Naive B cell (primary cell): ENCODE data around the gene TM7SF2. TPM values are rescaled to one million over a fixed set of nuclear protein-coding genes. Genes with fewer than 3 reads are reported as not detected.
A peak's percentile ranks its signal among the peaks of the same experiment; 100 is the strongest.

Source experiments
- ATAC-seq, 2 donors: fragments of 150-1000 bp; cut with Tn5 transposase; 2 replicates each; pipeline ENCODE4 v1.10.0; 2021; ENCODE audit warnings: low read depth in 2 of 2, mild to moderate bottlenecking in 2 of 2, moderate library complexity in 2 of 2
- DNase-seq: peaks from one replicate; pipeline ENCODE4 v3.0.0; 2022
- H3K27ac Mint-ChIP-seq, 6 donors: one replicate each; pipeline ENCODE4 v1.8.0; 2020 to 2022; ENCODE audit warnings: mild to moderate bottlenecking in 6 of 6, mixed read lengths in 6 of 6, moderate library complexity in 5 of 6, inconsistent platforms in 2 of 6
- H3K27me3 Mint-ChIP-seq, 3 donors: one replicate each; pipeline ENCODE4 v1.8.0; 2021 to 2022; ENCODE audit warnings: mixed read lengths in 3 of 3, mild to moderate bottlenecking in 1 of 3
- H3K36me3 Mint-ChIP-seq, 2 donors: one replicate each; pipeline ENCODE4 v1.8.0; 2020 to 2022; ENCODE audit warnings: mixed read lengths in 2 of 2, inconsistent platforms in 1 of 2, mild to moderate bottlenecking in 1 of 2
- H3K4me1 Mint-ChIP-seq, 3 donors: one replicate each; pipeline ENCODE4 v1.8.0; 2020 to 2022; ENCODE audit warnings: mixed read lengths in 3 of 3, inconsistent platforms in 1 of 3, mild to moderate bottlenecking in 1 of 3, moderate library complexity in 1 of 3
- H3K4me3 Mint-ChIP-seq, 8 donors: one replicate each; pipeline ENCODE4 v1.8.0; 2020 to 2022; ENCODE audit warnings: mild to moderate bottlenecking in 8 of 8, mixed read lengths in 8 of 8, moderate library complexity in 8 of 8, inconsistent platforms in 2 of 8
- H3K9me3 Mint-ChIP-seq, 7 donors: one replicate each; pipeline ENCODE4 v1.8.0; 2020 to 2022; ENCODE audit warnings: mixed read lengths in 7 of 7, mild to moderate bottlenecking in 5 of 7, inconsistent platforms in 2 of 7, moderate library complexity in 1 of 7
- polyA plus RNA-seq, 6 donors: library from polyadenylated mRNA; unstranded; fragments of 300-500 nt; fragmentation: Illumina TruSeq; gene quantifications; one replicate each; pipeline ENCODE4 v1.2.3, GENCODE V29; 2021; ENCODE audit warnings: low read depth in 6 of 6

Gene TM7SF2
- polyA plus RNA-seq, 6 donors from 2014 or later: 11.6 to 18.4 (median 15.0) TPM

GRCh38 chr11:65083134-65083833, 28.4 kb upstream of the TM7SF2 start:
- DNase-seq: no peak
- peaks cover 0 to 10% of the 10 kb centered on the region in 2 donors for H3K36me3 Mint-ChIP-seq
- H3K27me3 Mint-ChIP-seq: no peaks in the 10 kb centered on the region
- no peaks in the 10 kb centered on the region for H3K9me3 Mint-ChIP-seq
- peaks cover 33 to 40% (median 37%) of the 10 kb centered on the region in 3 donors for H3K4me1 Mint-ChIP-seq
- peak overlapping the region; percentile 94 to 99 (median 96) for H3K4me3 Mint-ChIP-seq
- no peak for ATAC-seq
- peak overlapping the region; percentile 94 to 99 (median 98) for H3K27ac Mint-ChIP-seq

GRCh38 chr11:65083834-65084597, 27.7 kb upstream of the TM7SF2 start, which contains the start of the genes CDCA5 and ZFPL1:
Gene CDCA5, minus strand, starts transcription at chr11:65084040. Its CDS starts 62 bp downstream, at chr11:65083978.
Gene ZFPL1, plus strand, starts transcription at chr11:65084222. Its CDS starts 477 bp downstream, at chr11:65084699.
- H3K36me3 Mint-ChIP-seq: peaks cover 6 to 17% of the 10 kb centered on the region in 2 donors

DNA sequence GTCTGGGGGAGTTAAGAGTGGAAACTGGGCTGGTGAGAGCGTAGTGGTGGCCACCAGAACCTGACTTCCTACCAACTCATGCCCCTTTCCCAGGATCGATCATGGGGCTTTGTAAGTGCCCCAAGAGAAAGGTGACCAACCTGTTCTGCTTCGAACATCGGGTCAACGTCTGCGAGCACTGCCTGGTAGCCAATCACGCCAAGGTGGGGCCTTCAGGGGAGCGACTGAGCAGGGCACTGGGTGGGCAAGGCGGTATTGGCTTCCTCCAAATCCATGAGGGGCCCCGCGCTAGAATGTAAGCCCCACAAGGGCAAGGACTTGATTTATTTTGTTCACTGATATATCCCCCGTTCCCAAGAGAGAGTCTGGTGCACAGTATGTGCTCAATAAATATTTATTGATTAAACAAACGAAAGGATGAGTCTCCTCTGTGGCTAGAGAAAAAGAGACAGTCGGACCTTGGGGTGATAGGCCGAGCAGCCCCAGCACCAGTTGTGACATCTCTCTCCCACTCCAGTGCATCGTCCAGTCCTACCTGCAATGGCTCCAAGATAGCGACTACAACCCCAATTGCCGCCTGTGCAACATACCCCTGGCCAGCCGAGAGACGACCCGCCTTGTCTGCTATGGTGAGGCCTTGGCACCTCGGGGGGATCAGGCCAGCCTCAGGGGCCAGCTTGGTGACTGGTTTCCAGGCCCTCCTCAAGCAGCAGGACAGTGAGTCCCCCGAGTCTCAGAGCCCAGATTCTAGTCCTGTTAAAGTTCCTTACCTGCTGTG, 26.9 kb upstream of the TM7SF2 start:
- H3K4me3 Mint-ChIP-seq: peak overlapping the region; percentile 94 to 99 (median 96)
- peak; percentile 9 to 10 for ATAC-seq
- peaks cover 10 to 19% of the 10 kb centered on the region in 2 donors for H3K36me3 Mint-ChIP-seq
- H3K27me3 Mint-ChIP-seq: no peaks in the 10 kb centered on the region
- no peaks in the 10 kb centered on the region for H3K9me3 Mint-ChIP-seq
- peak overlapping the region; percentile 94 to 99 (median 98) for H3K27ac Mint-ChIP-seq
- DNase-seq: no peak
- peaks cover 34 to 42% (median 35%) of the 10 kb centered on the region in 3 donors for H3K4me1 Mint-ChIP-seq

More at GRCh38 chr11:65083834-65084597, 27.7 kb upstream of the TM7SF2 start, which contains the start of the genes CDCA5 and ZFPL1:
- ATAC-seq (peak; percentile 94 to 95), DNase-seq (peak; percentile 96)
- Mint-ChIP-seq H3K4me3 (peak within 1 kb of the TSS; percentile 94 to 99 (median 96)), H3K27me3 (no peaks in the 10 kb centered on the region), H3K27ac (peak within 1 kb of the TSS; percentile 94 to 99 (median 98)), H3K4me1 (peaks cover 34 to 42% (median 35%) of the 10 kb centered on the region in 3 donors), H3K9me3 (no peaks in the 10 kb centered on the region)

GRCh38 chr11:65085446-65085845, 26.2 kb upstream of the TM7SF2 start:
- DNase-seq (no peak), ATAC-seq (no peak)
- H3K4me1 Mint-ChIP-seq: peaks cover 34 to 42% (median 35%) of the 10 kb centered on the region in 3 donors
- H3K27me3 Mint-ChIP-seq: no peaks in the 10 kb centered on the region
- H3K27ac Mint-ChIP-seq: peak overlapping the region in 5 of 6 donors; percentile 4 to 99 (median 69)
- peak overlapping the region; percentile 94 to 99 (median 96) for H3K4me3 Mint-ChIP-seq
- H3K9me3 Mint-ChIP-seq: no peaks in the 10 kb centered on the region
- H3K36me3 Mint-ChIP-seq: peaks cover 10 to 19% of the 10 kb centered on the region in 2 donors

DNA sequence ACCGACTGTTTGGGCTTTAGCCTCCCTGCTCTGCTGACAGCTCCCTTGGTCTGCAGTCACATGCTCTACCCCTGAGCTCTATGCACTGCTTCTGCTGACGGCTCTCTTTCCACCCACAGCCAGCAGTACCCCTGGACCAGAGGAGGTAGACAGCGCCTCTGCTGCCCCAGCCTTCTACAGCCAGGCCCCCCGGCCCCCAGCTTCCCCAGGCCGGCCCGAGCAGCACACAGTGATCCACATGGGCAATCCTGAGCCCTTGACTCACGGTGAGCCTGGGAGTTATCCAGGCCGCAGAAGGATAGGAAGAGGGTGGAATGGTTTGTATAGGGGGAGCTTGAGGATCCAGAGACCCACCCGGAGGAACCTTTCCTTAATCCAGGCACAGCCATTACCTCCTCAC, 24.9 kb upstream of the TM7SF2 start:
- DNase-seq: no peak
- peaks cover 10 to 19% of the 10 kb centered on the region in 2 donors for H3K36me3 Mint-ChIP-seq
- H3K4me1 Mint-ChIP-seq: peaks cover 28 to 38% (median 34%) of the 10 kb centered on the region in 3 donors
- ATAC-seq: no peak
- peak overlapping the region in 2 of 8 donors; percentile 36 to 73 for H3K4me3 Mint-ChIP-seq
- no peaks in the 10 kb centered on the region for H3K9me3 Mint-ChIP-seq
- peak overlapping the region in 1 of 6 donors; percentile 85 for H3K27ac Mint-ChIP-seq
- no peaks in the 10 kb centered on the region for H3K27me3 Mint-ChIP-seq

DNA sequence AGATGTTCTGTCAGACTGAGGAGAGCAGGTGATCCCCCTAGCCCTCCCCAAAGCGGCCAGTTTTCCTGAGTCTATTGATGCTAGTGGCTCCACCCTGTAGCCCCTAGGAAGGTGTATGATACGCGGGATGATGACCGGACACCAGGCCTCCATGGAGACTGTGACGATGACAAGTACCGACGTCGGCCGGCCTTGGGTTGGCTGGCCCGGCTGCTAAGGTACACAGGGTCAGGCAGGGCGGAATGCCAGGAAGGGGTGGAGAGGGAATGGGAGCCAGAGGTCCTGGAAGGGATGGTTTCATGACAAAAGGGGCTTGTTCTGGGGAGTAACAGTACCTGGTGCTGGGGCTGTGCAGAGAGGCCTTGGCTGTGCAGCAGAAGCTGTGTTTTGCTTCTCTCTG, 24.5 kb upstream of the TM7SF2 start:
- ATAC-seq (no peak), DNase-seq (no peak)
- Mint-ChIP-seq H3K4me3 (peak overlapping the region in 1 of 8 donors; percentile 36), H3K9me3 (no peaks in the 10 kb centered on the region), H3K27me3 (no peaks in the 10 kb centered on the region), H3K4me1 (peaks cover 28 to 38% (median 34%) of the 10 kb centered on the region in 3 donors), H3K27ac (peak overlapping the region in 1 of 6 donors; percentile 85), H3K36me3 (peaks cover 10 to 19% of the 10 kb centered on the region in 2 donors)

DNA sequence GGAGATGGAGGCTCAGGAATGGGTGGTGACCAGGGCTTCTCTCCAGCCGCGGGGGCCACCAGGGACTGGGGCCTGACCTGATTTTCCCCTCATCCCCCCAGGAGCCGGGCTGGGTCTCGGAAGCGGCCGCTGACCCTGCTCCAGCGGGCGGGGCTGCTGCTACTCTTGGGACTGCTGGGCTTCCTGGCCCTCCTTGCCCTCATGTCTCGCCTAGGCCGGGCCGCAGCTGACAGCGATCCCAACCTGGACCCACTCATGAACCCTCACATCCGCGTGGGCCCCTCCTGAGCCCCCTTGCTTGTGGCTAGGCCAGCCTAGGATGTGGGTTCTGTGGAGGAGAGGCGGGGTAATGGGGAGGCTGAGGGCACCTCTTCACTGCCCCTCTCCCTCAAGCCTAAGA, 23.8 kb upstream of the TM7SF2 start:
- Mint-ChIP-seq H3K9me3 (no peaks in the 10 kb centered on the region), H3K4me3 (no peak overlapping the region), H3K27me3 (no peaks in the 10 kb centered on the region), H3K27ac (no peak overlapping the region), H3K36me3 (peaks cover 10 to 19% of the 10 kb centered on the region in 2 donors), H3K4me1 (peaks cover 31 to 36% (median 33%) of the 10 kb centered on the region in 3 donors)
- no peak for DNase-seq
- no peak for ATAC-seq

- Mint-ChIP-seq H3K4me1 (peaks cover 16 to 19% (median 18%) of the 10 kb centered on the region in 3 donors), H3K4me3 (peak overlapping the region in 1 of 8 donors; percentile 64), H3K27ac (no peak overlapping the region), H3K27me3 (no peaks in the 10 kb centered on the region), H3K9me3 (no peaks in the 10 kb centered on the region), H3K36me3 (peaks cover 10 to 19% of the 10 kb centered on the region in 2 donors)
- DNase-seq: no peak
- no peak for ATAC-seq
Measured at GRCh38 chr11:65089621-65090020, 22.1 kb upstream of the TM7SF2 start.

DNA sequence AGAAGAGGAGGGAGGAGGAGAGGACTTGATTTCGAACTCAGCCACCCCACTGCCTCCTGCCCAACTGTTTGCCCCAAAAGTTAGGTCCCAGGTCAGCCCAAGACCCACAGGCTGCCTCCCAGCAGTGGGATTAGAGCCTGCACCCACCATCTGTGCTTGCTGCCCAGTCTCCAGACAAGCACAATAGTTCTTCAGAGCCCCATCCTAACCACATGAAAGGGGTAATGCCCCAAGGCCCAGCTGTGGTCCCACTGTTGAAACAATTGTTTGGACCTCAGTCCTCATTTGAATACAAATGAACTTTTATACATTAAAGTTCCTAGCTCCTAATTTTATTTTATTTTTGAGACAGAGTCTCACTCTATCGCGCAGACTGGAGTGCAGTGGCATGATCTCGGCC, 21.0 kb upstream of the TM7SF2 start:
- H3K4me3 Mint-ChIP-seq: no peak overlapping the region
- peak overlapping the region in 1 of 6 donors; percentile 85 for H3K27ac Mint-ChIP-seq
- H3K36me3 Mint-ChIP-seq: peaks cover 10 to 15% of the 10 kb centered on the region in 2 donors
- no peaks in the 10 kb centered on the region for H3K9me3 Mint-ChIP-seq
- peaks cover 10 to 12% (median 11%) of the 10 kb centered on the region in 3 donors for H3K4me1 Mint-ChIP-seq
- no peak for DNase-seq
- ATAC-seq: no peak
- no peaks in the 10 kb centered on the region for H3K27me3 Mint-ChIP-seq

DNA sequence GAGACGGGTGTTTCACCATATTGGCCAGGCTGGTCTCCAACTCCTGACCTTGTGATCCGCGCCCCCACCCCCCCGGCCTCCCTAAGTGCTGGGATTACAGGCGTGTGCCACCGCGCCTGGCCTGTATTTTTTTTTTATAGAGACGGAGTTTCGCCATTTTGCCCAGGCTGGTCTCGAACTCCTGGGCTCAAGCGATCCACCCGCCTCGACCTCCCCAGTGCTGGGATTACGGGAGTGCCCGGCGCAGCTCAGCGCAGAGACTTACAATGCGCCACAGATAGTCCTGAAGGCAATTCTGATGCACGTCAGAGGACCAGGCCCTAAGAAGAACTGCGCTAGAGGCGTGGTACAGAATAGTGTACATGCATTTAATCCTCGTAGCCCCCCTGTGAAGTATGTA, 16.2 kb upstream of the TM7SF2 start:
- Mint-ChIP-seq H3K36me3 (no peaks in the 10 kb centered on the region), H3K4me3 (peak overlapping the region in 7 of 8 donors; percentile 81 to 96 (median 92)), H3K9me3 (no peaks in the 10 kb centered on the region), H3K27me3 (no peaks in the 10 kb centered on the region), H3K27ac (peak overlapping the region in 4 of 6 donors; percentile 63 to 98 (median 91)), H3K4me1 (peaks cover 11 to 25% (median 17%) of the 10 kb centered on the region in 3 donors)
- ATAC-seq (no peak), DNase-seq (no peak)

GRCh38 chr11:65095974-65096806, 15.5 kb upstream of the TM7SF2 start, which contains the start of gene VPS51:
Gene VPS51, plus strand, starts transcription at chr11:65096214. Its CDS starts 37 bp downstream, at chr11:65096251.
- peak within 1 kb of the TSS; percentile 88 to 98 (median 94) for H3K27ac Mint-ChIP-seq
- H3K36me3 Mint-ChIP-seq: no peaks in the 10 kb centered on the region
- DNase-seq (peak; percentile 80), ATAC-seq (peak; percentile 87 to 94)
- H3K4me3 Mint-ChIP-seq: peak within 1 kb of the TSS; percentile 81 to 96 (median 94)
- no peaks in the 10 kb centered on the region for H3K27me3 Mint-ChIP-seq
- H3K4me1 Mint-ChIP-seq: peaks cover 11 to 25% (median 17%) of the 10 kb centered on the region in 3 donors
- no peaks in the 10 kb centered on the region for H3K9me3 Mint-ChIP-seq

DNA sequence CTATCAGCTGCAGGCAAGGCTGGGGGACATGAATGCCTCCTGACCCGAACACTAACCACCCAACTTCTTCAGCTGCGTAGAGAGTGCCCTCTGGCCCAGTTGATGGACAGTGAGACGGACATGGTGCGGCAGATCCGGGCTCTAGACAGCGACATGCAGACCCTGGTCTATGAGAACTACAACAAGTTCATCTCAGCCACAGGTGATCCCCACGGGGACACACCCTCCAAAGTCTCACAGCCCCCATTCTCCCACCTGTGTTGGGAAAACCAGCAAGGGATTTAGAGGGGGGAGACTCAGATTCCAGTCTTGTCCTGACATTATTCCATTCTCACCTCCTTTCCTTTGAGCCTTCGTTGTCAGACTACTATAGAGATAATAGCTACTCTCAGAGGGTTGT, 14.7 kb upstream of the TM7SF2 start:
- Mint-ChIP-seq H3K36me3 (no peaks in the 10 kb centered on the region), H3K27me3 (no peaks in the 10 kb centered on the region)
- ATAC-seq: no peak

More for the DNA sequence above, 14.7 kb upstream of the TM7SF2 start:
- peaks cover 11 to 25% (median 17%) of the 10 kb centered on the region in 3 donors for H3K4me1 Mint-ChIP-seq
- H3K27ac Mint-ChIP-seq: peak overlapping the region in 4 of 6 donors; percentile 60 to 97 (median 79)
- H3K4me3 Mint-ChIP-seq: peak overlapping the region; percentile 81 to 96 (median 94)
- no peaks in the 10 kb centered on the region for H3K9me3 Mint-ChIP-seq
- DNase-seq: no peak
